IPS-18a (cell line): ENCODE results near the gene METTL1.

Experiments used
- H3K27ac ChIP-seq: one replicate; pipeline ENCODE4 v1.5.1; 2013; ENCODE audit warnings: low read length
- H3K27me3 ChIP-seq: one replicate; pipeline ENCODE4 v1.6.1; 2013; ENCODE audit warnings: mild to moderate bottlenecking, low read length; ENCODE audit not compliant: control insufficient read depth, insufficient read depth
- H3K36me3 ChIP-seq: one replicate; pipeline ENCODE4 v1.6.1; 2013; ENCODE audit warnings: low read depth, low read length; ENCODE audit not compliant: control insufficient read depth
- H3K4me1 ChIP-seq: one replicate; pipeline ENCODE4 v1.6.1; 2013; ENCODE audit warnings: low read depth, low read length; ENCODE audit not compliant: control insufficient read depth
- H3K4me3 ChIP-seq: one replicate; pipeline ENCODE4 v1.5.1; 2013; ENCODE audit warnings: low read length
- H3K9ac ChIP-seq: one replicate; pipeline ENCODE4 v1.6.1; 2013; ENCODE audit warnings: mild to moderate bottlenecking, low read length, moderate library complexity
- H3K9me3 ChIP-seq: one replicate; pipeline ENCODE4 v1.6.1; 2013; ENCODE audit warnings: low read depth, low read length; ENCODE audit not compliant: control insufficient read depth

METTL1 gene

GRCh38 chr12:57793920-57794319 lies 22.0 kb upstream of the METTL1 start:
- Histone ChIP-seq H3K36me3 (peaks cover 51% of the 10 kb centered on the region), H3K9me3 (no peaks in the 10 kb centered on the region), H3K4me3 (no peak overlapping the region), H3K4me1 (no peaks in the 10 kb centered on the region), H3K9ac (no peak overlapping the region), H3K27me3 (no peaks in the 10 kb centered on the region), H3K27ac (no peak overlapping the region)

- Histone ChIP-seq H3K4me1 (no peaks in the 10 kb centered on the region), H3K27ac (no peak overlapping the region), H3K9ac (no peak overlapping the region), H3K4me3 (no peak overlapping the region), H3K27me3 (no peaks in the 10 kb centered on the region), H3K36me3 (peaks cover 28% of the 10 kb centered on the region), H3K9me3 (no peaks in the 10 kb centered on the region)
Observed at GRCh38 chr12:57783861-57784260, 12.0 kb upstream of the METTL1 start.

GRCh38 chr12:57783466-57783801 lies 11.5 kb upstream of the METTL1 start:
- H3K4me1 ChIP-seq = no peaks in the 10 kb centered on the region
- no peak overlapping the region for H3K27ac ChIP-seq
- no peaks in the 10 kb centered on the region for H3K27me3 ChIP-seq
- peak overlapping the region; percentile 87 for H3K9ac ChIP-seq
- H3K9me3 ChIP-seq = no peaks in the 10 kb centered on the region
- H3K4me3 ChIP-seq = peak overlapping the region; percentile 99
- peaks cover 26% of the 10 kb centered on the region for H3K36me3 ChIP-seq

GRCh38 chr12:57782608-57783465 lies 10.9 kb upstream of the METTL1 start, which contains the start of gene TSFM:
Gene TSFM, plus strand, starts transcription at chr12:57782787. Its CDS starts 15 bp downstream, at chr12:57782802.
- Histone ChIP-seq H3K9ac (peak within 1 kb of the TSS; percentile 87), H3K4me3 (peak within 1 kb of the TSS; percentile 99), H3K9me3 (no peaks in the 10 kb centered on the region), H3K27me3 (no peaks in the 10 kb centered on the region), H3K36me3 (peaks cover 22% of the 10 kb centered on the region), H3K27ac (peak within 1 kb of the TSS; percentile 34), H3K4me1 (no peaks in the 10 kb centered on the region)

GRCh38 chr12:57782243-57782607 lies 10.3 kb upstream of the METTL1 start:
- no peak overlapping the region for H3K27ac ChIP-seq
- H3K9me3 ChIP-seq = no peaks in the 10 kb centered on the region
- H3K9ac ChIP-seq = no peak overlapping the region
- H3K27me3 ChIP-seq = no peaks in the 10 kb centered on the region
- peaks cover 18% of the 10 kb centered on the region for H3K36me3 ChIP-seq
- H3K4me3 ChIP-seq = peak overlapping the region; percentile 99
- H3K4me1 ChIP-seq = no peaks in the 10 kb centered on the region

- Histone ChIP-seq H3K4me1 (no peaks in the 10 kb centered on the region), H3K9ac (no peak overlapping the region), H3K9me3 (no peaks in the 10 kb centered on the region), H3K27me3 (no peaks in the 10 kb centered on the region), H3K4me3 (no peak overlapping the region), H3K36me3 (peaks cover 13% of the 10 kb centered on the region), H3K27ac (no peak overlapping the region)
Observed at GRCh38 chr12:57781801-57782200, 9.9 kb upstream of the METTL1 start.

GRCh38 chr12:57781244-57781643 lies 9.3 kb upstream of the METTL1 start:
- H3K27ac ChIP-seq = no peak overlapping the region
- no peaks in the 10 kb centered on the region for H3K4me1 ChIP-seq
- no peaks in the 10 kb centered on the region for H3K27me3 ChIP-seq
- H3K4me3 ChIP-seq = no peak overlapping the region
- H3K9ac ChIP-seq = no peak overlapping the region
- H3K36me3 ChIP-seq = peaks cover 8% of the 10 kb centered on the region
- no peaks in the 10 kb centered on the region for H3K9me3 ChIP-seq

GRCh38 chr12:57780284-57780897 lies 8.5 kb upstream of the METTL1 start:
- Histone ChIP-seq H3K9me3 (no peaks in the 10 kb centered on the region), H3K27me3 (no peaks in the 10 kb centered on the region), H3K36me3 (no peaks in the 10 kb centered on the region), H3K4me3 (no peak overlapping the region), H3K9ac (no peak overlapping the region), H3K4me1 (no peaks in the 10 kb centered on the region), H3K27ac (no peak overlapping the region)

- no peak overlapping the region for H3K9ac ChIP-seq
- H3K27ac ChIP-seq = no peak overlapping the region
- no peaks in the 10 kb centered on the region for H3K9me3 ChIP-seq
- no peak overlapping the region for H3K4me3 ChIP-seq
- no peaks in the 10 kb centered on the region for H3K4me1 ChIP-seq
- H3K36me3 ChIP-seq = no peaks in the 10 kb centered on the region
- no peaks in the 10 kb centered on the region for H3K27me3 ChIP-seq
Observed at GRCh38 chr12:57779736-57780135, 7.8 kb upstream of the METTL1 start.

- H3K9ac ChIP-seq = no peak overlapping the region
- H3K9me3 ChIP-seq = no peaks in the 10 kb centered on the region
- no peaks in the 10 kb centered on the region for H3K36me3 ChIP-seq
- no peak overlapping the region for H3K4me3 ChIP-seq
- H3K27me3 ChIP-seq = peaks cover 7% of the 10 kb centered on the region
- H3K4me1 ChIP-seq = no peaks in the 10 kb centered on the region
- no peak overlapping the region for H3K27ac ChIP-seq
Observed at GRCh38 chr12:57777911-57778310, 6.0 kb upstream of the METTL1 start.

- no peak overlapping the region for H3K9ac ChIP-seq
- no peak overlapping the region for H3K27ac ChIP-seq
- peaks cover 8% of the 10 kb centered on the region for H3K27me3 ChIP-seq
- no peaks in the 10 kb centered on the region for H3K9me3 ChIP-seq
- H3K4me1 ChIP-seq = no peaks in the 10 kb centered on the region
- no peaks in the 10 kb centered on the region for H3K36me3 ChIP-seq
- no peak overlapping the region for H3K4me3 ChIP-seq
Observed at GRCh38 chr12:57777367-57777766, 5.5 kb upstream of the METTL1 start.

GRCh38 chr12:57776247-57776587 lies 4.3 kb upstream of the METTL1 start:
- Histone ChIP-seq H3K9me3 (no peaks in the 10 kb centered on the region), H3K4me1 (no peaks in the 10 kb centered on the region), H3K4me3 (no peak overlapping the region), H3K27me3 (peaks cover 8% of the 10 kb centered on the region), H3K9ac (no peak overlapping the region), H3K27ac (no peak overlapping the region), H3K36me3 (no peaks in the 10 kb centered on the region)
